ENCODE data around the gene ARF3.

DNA sequence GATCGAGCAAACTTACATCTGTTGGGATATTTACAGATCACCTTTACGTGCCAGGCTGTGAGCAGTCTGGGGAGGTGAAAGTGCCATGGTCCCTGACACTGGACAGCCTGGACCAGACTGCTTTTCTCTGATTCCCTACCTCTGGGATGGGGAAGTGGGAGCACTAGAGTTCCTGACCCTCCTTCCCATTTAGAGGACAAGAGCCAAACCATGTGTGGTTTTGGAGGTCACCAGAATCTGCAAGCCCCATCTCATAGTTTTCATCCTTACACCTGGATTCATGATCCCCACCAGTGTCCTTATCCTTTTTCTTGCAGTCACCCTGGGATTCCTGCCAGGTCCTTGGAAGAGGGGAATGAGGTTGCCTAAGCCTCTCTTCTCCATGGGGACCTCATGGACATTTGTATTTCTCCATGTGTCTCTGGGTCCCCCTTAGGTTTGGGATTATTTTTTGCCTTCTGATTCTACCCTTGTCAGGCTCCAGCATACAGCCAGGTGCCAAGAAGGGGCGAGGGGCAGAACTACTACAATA is 15.7 kb upstream of the ARF3 start:
- TF ChIP-seq, protein P1, sequence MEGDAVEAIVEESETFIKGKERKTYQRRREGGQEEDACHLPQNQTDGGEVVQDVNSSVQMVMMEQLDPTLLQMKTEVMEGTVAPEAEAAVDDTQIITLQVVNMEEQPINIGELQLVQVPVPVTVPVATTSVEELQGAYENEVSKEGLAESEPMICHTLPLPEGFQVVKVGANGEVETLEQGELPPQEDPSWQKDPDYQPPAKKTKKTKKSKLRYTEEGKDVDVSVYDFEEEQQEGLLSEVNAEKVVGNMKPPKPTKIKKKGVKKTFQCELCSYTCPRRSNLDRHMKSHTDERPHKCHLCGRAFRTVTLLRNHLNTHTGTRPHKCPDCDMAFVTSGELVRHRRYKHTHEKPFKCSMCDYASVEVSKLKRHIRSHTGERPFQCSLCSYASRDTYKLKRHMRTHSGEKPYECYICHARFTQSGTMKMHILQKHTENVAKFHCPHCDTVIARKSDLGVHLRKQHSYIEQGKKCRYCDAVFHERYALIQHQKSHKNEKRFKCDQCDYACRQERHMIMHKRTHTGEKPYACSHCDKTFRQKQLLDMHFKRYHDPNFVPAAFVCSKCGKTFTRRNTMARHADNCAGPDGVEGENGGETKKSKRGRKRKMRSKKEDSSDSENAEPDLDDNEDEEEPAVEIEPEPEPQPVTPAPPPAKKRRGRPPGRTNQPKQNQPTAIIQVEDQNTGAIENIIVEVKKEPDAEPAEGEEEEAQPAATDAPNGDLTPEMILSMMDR (optimal IDR thresholded peaks at IDR 0.05 in 1 of 3, IDR thresholded peaks at IDR 0.05 in 1 of 3, conservative IDR thresholded peaks at IDR 0.05 in 1 of 3; ENCODE audit: extremely low read depth in 1 of 3, insufficient read depth in 2 of 3, low read length in 3 of 3), result no peak
- TF ChIP-seq EZH2 (IDR thresholded peaks at IDR 0.05; ENCODE audit: low read length), result no peak
